GM18517 (cell line): ENCODE measurements around the gene SERAC1.

Experiments used
- ATAC-seq: cut with Tn5 transposase; IDR thresholded peaks from one replicate; pipeline ENCODE4 v1.9.1; 2021; ENCODE audit warnings: mild to moderate bottlenecking, moderate library complexity; ENCODE audit not compliant: unreplicated experiment

Gene SERAC1

GRCh38 chr6:158131926-158132325 is 36.1 kb downstream of the SERAC1 start:
- ATAC-seq, result no peak

GRCh38 chr6:158125271-158125670 is 42.8 kb downstream of the SERAC1 start:
- no peak for ATAC-seq

GRCh38 chr6:158124288-158124687 is 43.8 kb downstream of the SERAC1 start:
- no peak for ATAC-seq

GRCh38 chr6:158122048-158122447 is 46.0 kb downstream of the SERAC1 start:
- ATAC-seq, result no peak

- no peak for ATAC-seq
Observed at GRCh38 chr6:158121335-158121734, 46.7 kb downstream of the SERAC1 start.

- ATAC-seq, result no peak
Observed at GRCh38 chr6:158118886-158119285, 49.2 kb downstream of the SERAC1 start.

GRCh38 chr6:158115508-158115907 is 52.6 kb downstream of the SERAC1 start:
- no peak for ATAC-seq

- ATAC-seq, result no peak
Observed at GRCh38 chr6:158115102-158115501, 53.0 kb downstream of the SERAC1 start.

- no peak for ATAC-seq
Observed at GRCh38 chr6:158113802-158114201, 54.3 kb downstream of the SERAC1 start.

- ATAC-seq, result no peak
Observed at GRCh38 chr6:158111987-158112386, 56.1 kb downstream of the SERAC1 start.

GRCh38 chr6:158110986-158111385 is 57.1 kb downstream of the SERAC1 start:
- no peak for ATAC-seq

- no peak for ATAC-seq
Observed at GRCh38 chr6:158109748-158110147, 58.3 kb downstream of the SERAC1 start.

GRCh38 chr6:158104696-158105095 is 63.4 kb downstream of the SERAC1 start:
- ATAC-seq, result no peak

GRCh38 chr6:158103228-158103627 is 64.8 kb downstream of the SERAC1 start:
- ATAC-seq, result no peak

- ATAC-seq, result no peak
Observed at GRCh38 chr6:158095671-158096070, 72.4 kb downstream of the SERAC1 start.

- ATAC-seq, result no peak
Observed at GRCh38 chr6:158095031-158095430, 73.0 kb downstream of the SERAC1 start.

- ATAC-seq, result no peak
Observed at GRCh38 chr6:158092806-158093205, 75.3 kb downstream of the SERAC1 start.

- no peak for ATAC-seq
Observed at GRCh38 chr6:158087224-158087867, 80.7 kb downstream of the SERAC1 start.

- ATAC-seq, result no peak
Observed at GRCh38 chr6:158086504-158087223, 81.4 kb downstream of the SERAC1 start.

GRCh38 chr6:158086054-158086503 is 82.0 kb downstream of the SERAC1 start:
- ATAC-seq, result no peak

GRCh38 chr6:158085261-158086053 is 82.6 kb downstream of the SERAC1 start:
- no peak for ATAC-seq
